NB4 (cell line): Measurements from ENCODE around the gene HPGDS.

Experiments
- MYC ChIP-seq: IDR thresholded peaks from 2 replicates; pipeline ENCODE4 v1.6.1; 2011; ENCODE audit warnings: low read depth, low read length
- POLR2A ChIP-seq: IDR thresholded peaks from 2 replicates; pipeline ENCODE4 v1.6.1; 2011; ENCODE audit warnings: mild to moderate bottlenecking; ENCODE audit not compliant: insufficient read length; ENCODE audit errors: extremely low read depth
- TF ChIP-seq, protein P1 (sequence below): IDR thresholded peaks from one replicate; pipeline ENCODE4 v1.5.1; 2012; ENCODE audit warnings: low read depth, low read length
- TF ChIP-seq, protein P2 (sequence below): IDR thresholded peaks from 2 replicates; pipeline ENCODE4 v1.6.1; 2011; ENCODE audit warnings: low read depth, low read length

DNA sequence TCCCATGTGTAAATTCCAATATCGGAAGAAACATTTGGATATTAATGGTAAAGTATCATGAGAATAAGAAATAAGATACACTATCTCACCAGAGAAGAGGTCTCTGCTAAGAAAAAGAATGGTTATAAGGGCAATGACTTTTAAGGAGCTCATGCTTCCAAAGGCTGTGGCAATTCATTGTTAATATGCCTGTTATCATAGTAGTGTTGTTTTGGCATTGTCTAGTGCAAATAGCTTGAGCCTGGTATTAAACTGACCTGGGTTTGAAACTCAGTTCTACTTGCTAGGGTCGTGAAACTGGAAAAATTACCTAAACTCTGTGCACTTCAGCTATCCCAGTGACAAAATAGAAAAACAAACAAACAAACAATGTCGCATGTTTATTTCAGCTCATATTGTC, 8.8 kb downstream of the HPGDS start:
- TF ChIP-seq, protein P1, sequence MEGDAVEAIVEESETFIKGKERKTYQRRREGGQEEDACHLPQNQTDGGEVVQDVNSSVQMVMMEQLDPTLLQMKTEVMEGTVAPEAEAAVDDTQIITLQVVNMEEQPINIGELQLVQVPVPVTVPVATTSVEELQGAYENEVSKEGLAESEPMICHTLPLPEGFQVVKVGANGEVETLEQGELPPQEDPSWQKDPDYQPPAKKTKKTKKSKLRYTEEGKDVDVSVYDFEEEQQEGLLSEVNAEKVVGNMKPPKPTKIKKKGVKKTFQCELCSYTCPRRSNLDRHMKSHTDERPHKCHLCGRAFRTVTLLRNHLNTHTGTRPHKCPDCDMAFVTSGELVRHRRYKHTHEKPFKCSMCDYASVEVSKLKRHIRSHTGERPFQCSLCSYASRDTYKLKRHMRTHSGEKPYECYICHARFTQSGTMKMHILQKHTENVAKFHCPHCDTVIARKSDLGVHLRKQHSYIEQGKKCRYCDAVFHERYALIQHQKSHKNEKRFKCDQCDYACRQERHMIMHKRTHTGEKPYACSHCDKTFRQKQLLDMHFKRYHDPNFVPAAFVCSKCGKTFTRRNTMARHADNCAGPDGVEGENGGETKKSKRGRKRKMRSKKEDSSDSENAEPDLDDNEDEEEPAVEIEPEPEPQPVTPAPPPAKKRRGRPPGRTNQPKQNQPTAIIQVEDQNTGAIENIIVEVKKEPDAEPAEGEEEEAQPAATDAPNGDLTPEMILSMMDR, result no peak
- no peak for TF ChIP-seq POLR2A
- no peak for TF ChIP-seq MYC
- TF ChIP-seq, protein P2, sequence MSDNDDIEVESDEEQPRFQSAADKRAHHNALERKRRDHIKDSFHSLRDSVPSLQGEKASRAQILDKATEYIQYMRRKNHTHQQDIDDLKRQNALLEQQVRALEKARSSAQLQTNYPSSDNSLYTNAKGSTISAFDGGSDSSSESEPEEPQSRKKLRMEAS, result no peak
